ENCODE data around the gene RAB36.

RAB36 gene

GRCh38 chr22:23207729-23208393 is 62.6 kb downstream of the RAB36 start:
- H3K36me3 ChIP-seq (ENCODE audit: control insufficient read depth, low read length), result peaks cover 46% of the 10 kb centered on the region
- peak overlapping the region; percentile 87 for H3K4me2 ChIP-seq (ENCODE audit: low read length)
- no peaks in the 10 kb centered on the region for H4K20me1 ChIP-seq (ENCODE audit: control insufficient read depth, insufficient read depth, low read depth, low read length)
- H3K4me3 ChIP-seq (ENCODE audit: low read length), result peak overlapping the region; percentile 66
- peak overlapping the region; percentile 94 for H3K27ac ChIP-seq (ENCODE audit: low read depth, low read length)
- peaks cover 86% of the 10 kb centered on the region for H3K79me2 ChIP-seq (ENCODE audit: control insufficient read depth, low read length)
- no peak for TF ChIP-seq CTCF (IDR thresholded peaks at IDR 0.05; ENCODE audit: low read depth, low read length, poor library complexity, severe bottlenecking)
- TF ChIP-seq EZH2phosphoT487 (IDR thresholded peaks at IDR 0.05; ENCODE audit: borderline replicate concordance, low read length), result no peak
- no peaks in the 10 kb centered on the region for H3K9me2 ChIP-seq (replicated peaks; ENCODE audit: control insufficient read depth, low read length)
- H3F3A ChIP-seq (ENCODE audit: control insufficient read depth, insufficient read depth), result peaks cover 45% of the 10 kb centered on the region
- no peaks in the 10 kb centered on the region for H3K9me3 ChIP-seq (ENCODE audit: control insufficient read depth, insufficient read depth, low read length)
- H3K27me3 ChIP-seq (ENCODE audit: control insufficient read depth, low read length), result no peaks in the 10 kb centered on the region
- peaks cover 99% of the 10 kb centered on the region for H3K4me1 ChIP-seq (ENCODE audit: control insufficient read depth, low read length)

- no peaks in the 10 kb centered on the region for H4K20me1 ChIP-seq (ENCODE audit: control insufficient read depth, insufficient read depth, low read depth, low read length)
- no peaks in the 10 kb centered on the region for H3K27me3 ChIP-seq (ENCODE audit: control insufficient read depth, low read length)
- peaks cover 86% of the 10 kb centered on the region for H3K79me2 ChIP-seq (ENCODE audit: control insufficient read depth, low read length)
- peaks cover 50% of the 10 kb centered on the region for H3F3A ChIP-seq (ENCODE audit: control insufficient read depth, insufficient read depth)
- H3K4me1 ChIP-seq (ENCODE audit: control insufficient read depth, low read length), result peaks cover 99% of the 10 kb centered on the region
- TF ChIP-seq EZH2phosphoT487 (IDR thresholded peaks at IDR 0.05; ENCODE audit: borderline replicate concordance, low read length) (no peak), CTCF (IDR thresholded peaks at IDR 0.05; ENCODE audit: low read depth, low read length, poor library complexity, severe bottlenecking) (no peak)
- peak overlapping the region; percentile 87 for H3K4me2 ChIP-seq (ENCODE audit: low read length)
- H3K9me3 ChIP-seq (ENCODE audit: control insufficient read depth, insufficient read depth, low read length), result no peaks in the 10 kb centered on the region
- no peaks in the 10 kb centered on the region for H3K9me2 ChIP-seq (replicated peaks; ENCODE audit: control insufficient read depth, low read length)
- peaks cover 37% of the 10 kb centered on the region for H3K36me3 ChIP-seq (ENCODE audit: control insufficient read depth, low read length)
- peak overlapping the region; percentile 54 for H3K4me3 ChIP-seq (ENCODE audit: low read length)
- peak overlapping the region; percentile 94 for H3K27ac ChIP-seq (ENCODE audit: low read depth, low read length)
These were observed 65.3 kb downstream of the RAB36 start for GRCh38 chr22:23210428-23211170.

GRCh38 chr22:23211622-23212021 is 66.3 kb downstream of the RAB36 start:
- TF ChIP-seq EZH2phosphoT487 (IDR thresholded peaks at IDR 0.05; ENCODE audit: borderline replicate concordance, low read length), result no peak
- TF ChIP-seq CTCF (IDR thresholded peaks at IDR 0.05; ENCODE audit: low read depth, low read length, poor library complexity, severe bottlenecking), result no peak
- H3K4me3 ChIP-seq (ENCODE audit: low read length), result peak overlapping the region; percentile 70
- no peaks in the 10 kb centered on the region for H3K9me3 ChIP-seq (ENCODE audit: control insufficient read depth, insufficient read depth, low read length)
- H3K4me2 ChIP-seq (ENCODE audit: low read length), result peak overlapping the region; percentile 87
- no peaks in the 10 kb centered on the region for H3K27me3 ChIP-seq (ENCODE audit: control insufficient read depth, low read length)
- peak overlapping the region; percentile 94 for H3K27ac ChIP-seq (ENCODE audit: low read depth, low read length)
- no peaks in the 10 kb centered on the region for H3K9me2 ChIP-seq (replicated peaks; ENCODE audit: control insufficient read depth, low read length)
- peaks cover 51% of the 10 kb centered on the region for H3F3A ChIP-seq (ENCODE audit: control insufficient read depth, insufficient read depth)
- H4K20me1 ChIP-seq (ENCODE audit: control insufficient read depth, insufficient read depth, low read depth, low read length), result no peaks in the 10 kb centered on the region
- peaks cover 89% of the 10 kb centered on the region for H3K79me2 ChIP-seq (ENCODE audit: control insufficient read depth, low read length)
- H3K36me3 ChIP-seq (ENCODE audit: control insufficient read depth, low read length), result peaks cover 32% of the 10 kb centered on the region
- H3K4me1 ChIP-seq (ENCODE audit: control insufficient read depth, low read length), result peaks cover 100% of the 10 kb centered on the region
